Spleen (tissue), 13 donors: Measurements from ENCODE around the gene MTM1. TPM values are rescaled to one million over a fixed set of nuclear protein-coding genes. Genes with fewer than 3 reads are reported as not detected.
A peak's percentile ranks its signal among the peaks of the same experiment; 100 is the strongest.

ENCODE experiments used
- DNase-seq: peaks from one replicate; pipeline ENCODE4 v3.0.0-alpha.2; 2020
- H3K27ac ChIP-seq, 8 donors: fragments of 200-600 bp; sonication (generic) in 7 of 8; 1 replicate in 4 of 8; 2 replicates in 4 of 8; pipeline versions ENCODE4 v1.5.0 to v1.8.0; 2016 to 2021; ENCODE audit warnings: inconsistent platforms in 4 of 8, mild to moderate bottlenecking in 4 of 8, moderate library complexity in 1 of 8
- H3K27me3 ChIP-seq, 7 donors: fragments of 200-600 bp; sonication (generic) in 6 of 7; replicated peaks in 1 of 7; 1 replicate in 4 of 7; 2 replicates in 3 of 7; pipeline versions ENCODE4 v1.5.0 to v1.8.0; 2016 to 2021; ENCODE audit warnings: inconsistent platforms in 3 of 7, mild to moderate bottlenecking in 1 of 7
- H3K36me3 ChIP-seq, 6 donors: fragments of 200-600 bp; sonication (generic) in 5 of 6; 1 replicate in 4 of 6; 2 replicates in 2 of 6; pipeline versions ENCODE4 v1.5.0 to v1.8.0; 2016 to 2021; ENCODE audit warnings: inconsistent platforms in 2 of 6
- H3K4me1 ChIP-seq, 6 donors: fragments of 200-600 bp; sonication (generic) in 5 of 6; 1 replicate in 3 of 6; 2 replicates in 3 of 6; pipeline versions ENCODE4 v1.5.0 to v1.8.0; 2016 to 2021; ENCODE audit warnings: inconsistent platforms in 3 of 6
- H3K4me3 ChIP-seq, 8 donors: fragments of 200-600 bp; sonication (generic) in 7 of 8; 1 replicate in 4 of 8; 2 replicates in 4 of 8; pipeline versions ENCODE4 v1.5.0 to v1.8.0; 2016 to 2021; ENCODE audit warnings: inconsistent platforms in 4 of 8, mild to moderate bottlenecking in 4 of 8, moderate library complexity in 2 of 8
- H3K9me3 ChIP-seq, 8 donors: fragments of 200-600 bp; sonication (generic) in 7 of 8; 1 replicate in 4 of 8; 2 replicates in 4 of 8; pipeline versions ENCODE4 v1.5.0 to v1.8.0; 2016 to 2021; ENCODE audit warnings: inconsistent platforms in 4 of 8
- CTCF ChIP-seq, 11 experiments: fragments of 200-600 bp in 7 of 11; fragments of 450-650 bp in 4 of 11; sonication (generic) in 4 of 11; IDR thresholded peaks in 8 of 11; conservative IDR thresholded peaks in 3 of 11; 1 replicate in 7 of 11; 2 replicates in 4 of 11; pipeline versions ENCODE4 v1.4.0 to v1.8.0; 2016 to 2021; ENCODE audit warnings: antibody characterized with exemption in 11 of 11, inconsistent platforms in 4 of 11, mild to moderate bottlenecking in 1 of 11
- POLR2A ChIP-seq, 3 donors: fragments of 450-650 bp; IDR thresholded peaks; one replicate each; pipeline ENCODE4 v1.5.1; 2017; ENCODE audit warnings: antibody characterized with exemption in 3 of 3, mild to moderate bottlenecking in 1 of 3
- POLR2AphosphoS5 ChIP-seq, 3 donors: sonication (generic); formaldehyde crosslinking; IDR thresholded peaks; one replicate each; pipeline ENCODE4 v1.5.1; 2017; ENCODE audit warnings: antibody characterized with exemption in 3 of 3
- WGBS, 5 donors: extraction: QIAGEN DNeasy Blood & Tissue Kit in 3 of 5; methylation state at CpG; one replicate each; pipeline versions ENCODE4 v1.1.5 to v1.1.7; 2013 to 2018; 5-methylcytosine and 5-hydroxymethylcytosine counted together
- intact Hi-C: fragments of 100-400 bp; cut with DNase I; formaldehyde crosslinking; loops from one replicate; pipeline ENCODE4 v1.15.0; 2023; ENCODE audit warnings: low total_unique reads
- long read RNA-seq, 2 donors: transcript quantifications; one replicate each; lab custom pipeline, GENCODE V29; 2026
- polyA plus RNA-seq, 3 donors: library from polyadenylated mRNA; stranded (reverse); fragments of 200-250 nt; gene quantifications; one replicate each; pipeline ENCODE4 v1.2.1, GENCODE V29; 2013
- total RNA-seq, 7 donors: library from RNA; depleted of rRNA in 3 of 7; stranded (reverse); fragments of >200 nt in 3 of 7; fragmentation: NEBNext Ultra II Directional in 4 of 7; extraction: Animal tissue kit (Norgen Biotek cat#: 25700) in 4 of 7; gene quantifications; one replicate each; pipeline versions ENCODE4 v1.1.0 to v1.2.1, GENCODE V29; 2016 to 2021
- donor health status: healthy with polysubstance abuse.
- donor health status: DM: no; HTN: no; CAD: no; lungs with moderate emphysema.
- donor health status: DM: no; HTN: no; CAD: no.
- donor health status: Bipolar disorder and iron deficiency.
- donor health status: healthy.
- donor health status: DM: no; HTN: no; CAD: no.
- donor health status: DM: yes; HTN: yes; CAD: no.

MTM1 gene
- total RNA-seq: 10 to 100 TPM; 24.9 to 39.5 (median 27.1) TPM
- polyA plus RNA-seq: 1 to 10 TPM; 6.3 to 9.8 (median 7.0) TPM
- long read RNA-seq, donor 1: 0 reads
- long read RNA-seq, donor 2: 0 reads

DNA sequence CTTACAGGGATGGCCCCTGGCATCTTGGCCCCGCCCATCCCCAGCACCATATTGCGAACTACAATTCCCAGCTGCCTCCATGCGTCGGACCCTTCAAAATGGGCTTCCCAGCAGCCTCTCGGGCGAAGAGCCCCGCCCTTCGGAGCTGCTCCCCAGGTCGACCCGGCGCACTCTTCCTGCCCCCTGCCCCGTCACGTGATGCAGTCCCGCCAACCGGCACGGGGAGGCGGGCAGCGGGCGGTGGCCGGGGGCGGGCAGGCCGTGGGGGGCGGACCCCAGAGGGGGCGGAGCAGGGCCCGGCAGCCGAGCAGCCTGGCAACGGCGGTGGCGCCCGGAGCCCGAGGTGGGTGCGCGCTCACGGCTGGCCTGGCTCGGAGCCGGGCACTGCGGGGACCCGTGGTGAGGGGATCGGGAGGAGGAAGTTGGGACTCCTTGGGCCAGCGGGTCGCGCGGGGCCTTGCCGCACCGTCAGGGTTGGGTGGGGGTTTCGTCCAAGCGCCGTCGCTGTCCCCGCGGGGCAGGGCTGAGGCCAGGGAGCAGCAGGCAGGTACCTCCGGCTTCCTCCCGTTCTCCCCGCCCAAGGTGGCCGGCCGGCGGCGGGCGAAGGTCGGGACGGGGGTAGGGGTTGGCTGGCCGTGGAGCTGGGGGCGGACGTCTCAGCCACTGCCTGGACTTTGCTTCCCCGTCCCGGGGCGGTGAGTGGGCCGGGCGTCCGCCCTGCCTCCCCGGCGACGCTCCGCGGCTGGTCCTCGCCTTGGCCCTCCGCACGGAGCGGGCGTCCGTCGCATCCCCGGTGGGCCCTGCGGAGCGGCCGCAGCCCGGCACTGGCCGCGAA lies at the start of gene MTM1:
TSS of gene MTM1 (plus strand) at position 302 of the 835 bp plus-strand sequence. CDS start 23,994 bp downstream, outside the sequence.
- H3K27ac ChIP-seq: peak within 1 kb of the TSS; percentile 80 to 98 (median 94)
- TF ChIP-seq POLR2A (IDR thresholded peaks at IDR 0.05) (peak in 1 of 3 donors; percentile 66), CTCF (IDR thresholded peaks at IDR 0.05 in 8 of 11, conservative IDR thresholded peaks at IDR 0.05 in 3 of 11) (peak in 3 of 11 experiments; percentile 16 to 26 (median 21)), POLR2AphosphoS5 (IDR thresholded peaks at IDR 0.05) (peak; percentile 83 to 89 (median 86))
- intact Hi-C loops: no loop called here
- WGBS, 5 donors: 0 to 44% (median 1%) methylated on average over 2 to 89 of the region's 89 CpGs
- DNase-seq: peak; percentile 97
- H3K9me3 ChIP-seq: no peaks in the 10 kb centered on the region
- H3K27me3 ChIP-seq: no peaks in the 10 kb centered on the region
- H3K4me1 ChIP-seq: peaks cover 7 to 47% (median 41%) of the 10 kb centered on the region in 6 donors
- no peaks in the 10 kb centered on the region for H3K36me3 ChIP-seq
- peak within 1 kb of the TSS; percentile 54 to 89 (median 67) for H3K4me3 ChIP-seq

DNA sequence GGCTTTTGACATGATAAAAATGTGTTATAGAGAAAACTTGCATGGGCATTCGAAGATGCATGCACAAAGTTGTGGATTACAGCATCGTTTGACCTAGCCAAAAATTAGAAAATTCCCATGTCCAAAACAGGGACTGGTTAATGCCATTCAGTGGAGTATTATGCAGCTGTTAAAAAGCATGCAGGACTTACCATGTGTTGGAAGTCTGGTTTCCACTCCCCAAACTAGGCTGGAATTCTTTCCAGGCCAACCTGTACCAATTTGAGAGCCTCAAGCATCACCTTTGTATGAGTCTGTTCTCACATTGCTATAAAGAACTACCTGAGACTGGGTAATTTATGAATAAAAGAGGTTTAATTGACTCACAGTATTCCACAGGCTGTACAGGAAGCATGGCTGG lies 45.9 kb upstream of the MTM1 start:
- H3K9me3 ChIP-seq: no peaks in the 10 kb centered on the region
- H3K27me3 ChIP-seq: no peaks in the 10 kb centered on the region
- no peak for DNase-seq
- TF ChIP-seq POLR2A (IDR thresholded peaks at IDR 0.05): no peak
- TF ChIP-seq POLR2AphosphoS5 (IDR thresholded peaks at IDR 0.05): no peak
- TF ChIP-seq CTCF (IDR thresholded peaks at IDR 0.05 in 8 of 11, conservative IDR thresholded peaks at IDR 0.05 in 3 of 11): no peak
- H3K4me3 ChIP-seq: no peak overlapping the region
- H3K36me3 ChIP-seq: no peaks in the 10 kb centered on the region
- 62 to 87% (median 83%) methylated on average over 2 of the region's 2 CpGs for WGBS, 5 donors
- H3K27ac ChIP-seq: no peak overlapping the region
- intact Hi-C loops: no loop called here
- no peaks in the 10 kb centered on the region for H3K4me1 ChIP-seq

GRCh38 chrX:150525061-150525919 lies 43.1 kb upstream of the MTM1 start:
- 77 to 91% (median 84%) methylated on average over 6 to 10 of the region's 10 CpGs for WGBS, 5 donors
- intact Hi-C loops: no loop called here

GRCh38 chrX:150526692-150527091 lies 41.7 kb upstream of the MTM1 start:
- no peak for DNase-seq
- no peaks in the 10 kb centered on the region for H3K4me1 ChIP-seq
- no peak overlapping the region for H3K4me3 ChIP-seq
- H3K9me3 ChIP-seq: no peaks in the 10 kb centered on the region
- H3K36me3 ChIP-seq: no peaks in the 10 kb centered on the region
- no peak overlapping the region for H3K27ac ChIP-seq
- no peak for TF ChIP-seq POLR2A (IDR thresholded peaks at IDR 0.05)
- TF ChIP-seq POLR2AphosphoS5 (IDR thresholded peaks at IDR 0.05): no peak
- TF ChIP-seq CTCF (IDR thresholded peaks at IDR 0.05 in 8 of 11, conservative IDR thresholded peaks at IDR 0.05 in 3 of 11): no peak
- 70 to 91% (median 77%) methylated on average over 6 to 7 of the region's 7 CpGs for WGBS, 5 donors
- no peaks in the 10 kb centered on the region for H3K27me3 ChIP-seq
- intact Hi-C loops: no loop called here

More at GRCh38 chrX:150525061-150525919, 43.1 kb upstream of the MTM1 start:
- H3K27me3 ChIP-seq: no peaks in the 10 kb centered on the region
- no peaks in the 10 kb centered on the region for H3K9me3 ChIP-seq
- no peak overlapping the region for H3K27ac ChIP-seq
- H3K4me3 ChIP-seq: no peak overlapping the region
- no peak for DNase-seq
- H3K36me3 ChIP-seq: no peaks in the 10 kb centered on the region
- H3K4me1 ChIP-seq: no peaks in the 10 kb centered on the region
- TF ChIP-seq POLR2A (IDR thresholded peaks at IDR 0.05) (no peak), POLR2AphosphoS5 (IDR thresholded peaks at IDR 0.05) (peak in 1 of 3 donors; percentile 8)
